Type B pancreatic cell (in vitro differentiated cells): ENCODE results near the gene GRK5. TPM values are rescaled to one million over a fixed set of nuclear protein-coding genes. Genes with fewer than 3 reads are reported as not detected.

ENCODE experiments used
- DNase-seq: peaks from one replicate; pipeline ENCODE4 v3.0.0; 2021; ENCODE audit warnings: mixed read lengths; ENCODE audit not compliant: unreplicated experiment; ENCODE audit errors: extremely low spot score
- H3K27ac Mint-ChIP-seq: 2 replicates; pipeline ENCODE4 v1.8.0; 2021; ENCODE audit warnings: mild to moderate bottlenecking, mixed read lengths
- H3K27me3 Mint-ChIP-seq: 2 replicates; pipeline ENCODE4 v1.8.0; 2021; ENCODE audit warnings: mixed read lengths
- H3K36me3 Mint-ChIP-seq: 2 replicates; pipeline ENCODE4 v1.8.0; 2021; ENCODE audit warnings: mixed read lengths
- H3K4me1 Mint-ChIP-seq: one replicate; pipeline ENCODE4 v1.8.0; 2021; ENCODE audit warnings: mixed read lengths; ENCODE audit not compliant: unreplicated experiment
- H3K4me3 Mint-ChIP-seq: 2 replicates; pipeline ENCODE4 v1.8.0; 2021; ENCODE audit warnings: mild to moderate bottlenecking, mixed read lengths
- H3K9me3 Mint-ChIP-seq: 2 replicates; pipeline ENCODE4 v1.8.0; 2021; ENCODE audit warnings: mixed read lengths
- CTCF ChIP-seq: fragments of 200-600 bp; sonication (generic); conservative IDR thresholded peaks from 2 replicates; pipeline ENCODE4 v1.5.0; 2021; ENCODE audit warnings: antibody characterized with exemption, mild to moderate bottlenecking
- total RNA-seq: library from RNA; stranded (reverse); gene quantifications from 2 replicates; pipeline ENCODE4 v1.2.1, GENCODE V29; 2021; ENCODE audit warnings: low replicate concordance

Gene GRK5
- total RNA-seq, 1 donor from 2014 or later = 24.8 TPM

- H3K4me3 Mint-ChIP-seq = peak overlapping the region; percentile 53
- DNase-seq = no peak
- no peak for TF ChIP-seq CTCF
- H3K36me3 Mint-ChIP-seq = no peaks in the 10 kb centered on the region
- H3K27me3 Mint-ChIP-seq = peaks cover 7% of the 10 kb centered on the region
- peaks cover 52% of the 10 kb centered on the region for H3K4me1 Mint-ChIP-seq
- H3K9me3 Mint-ChIP-seq = no peaks in the 10 kb centered on the region
- H3K27ac Mint-ChIP-seq = peak overlapping the region; percentile 88
These were observed 205.7 kb downstream of the GRK5 start for GRCh38 chr10:119413093-119413453.

DNA sequence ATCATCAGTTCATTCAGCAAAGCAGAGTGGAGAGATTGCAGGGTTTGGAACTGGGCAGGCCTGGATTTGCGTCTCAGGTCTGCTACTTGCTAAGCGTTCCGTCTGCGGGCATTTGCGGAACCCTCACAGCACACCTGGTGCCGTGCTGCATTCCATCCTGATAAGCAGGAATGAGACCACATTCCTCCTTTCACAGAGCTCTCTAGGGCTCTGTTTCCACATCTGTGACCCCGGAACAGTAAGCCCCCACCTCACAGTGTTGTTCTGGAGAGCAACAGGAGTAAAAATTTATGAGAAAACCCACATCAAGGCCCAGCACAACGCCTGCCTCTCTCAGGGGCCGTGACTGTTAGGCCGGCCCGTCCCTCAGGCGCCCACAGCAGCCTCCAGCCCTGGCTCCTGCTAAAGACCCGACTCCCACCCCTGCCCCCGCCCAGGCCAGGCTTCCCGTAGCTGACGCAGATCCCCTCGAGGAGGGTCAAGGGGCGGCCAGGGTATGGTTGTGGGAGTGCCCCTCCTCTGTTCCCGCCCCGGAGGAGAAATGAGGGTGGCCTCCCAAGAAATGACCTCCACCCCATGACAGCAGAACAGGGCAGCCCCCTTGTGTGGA, 206.2 kb downstream of the GRK5 start:
- no peak for DNase-seq
- H3K4me1 Mint-ChIP-seq = peaks cover 49% of the 10 kb centered on the region
- peak overlapping the region; percentile 79 for H3K4me3 Mint-ChIP-seq
- TF ChIP-seq CTCF = no peak
- no peaks in the 10 kb centered on the region for H3K36me3 Mint-ChIP-seq
- H3K27me3 Mint-ChIP-seq = peaks cover 7% of the 10 kb centered on the region
- H3K9me3 Mint-ChIP-seq = no peaks in the 10 kb centered on the region
- H3K27ac Mint-ChIP-seq = peak overlapping the region; percentile 88

- Mint-ChIP-seq H3K27ac (peak overlapping the region; percentile 88), H3K4me3 (peak overlapping the region; percentile 79), H3K27me3 (peaks cover 7% of the 10 kb centered on the region), H3K4me1 (peaks cover 43% of the 10 kb centered on the region), H3K9me3 (no peaks in the 10 kb centered on the region), H3K36me3 (no peaks in the 10 kb centered on the region)
- no peak for DNase-seq
- TF ChIP-seq CTCF = no peak
These were observed 206.8 kb downstream of the GRK5 start for GRCh38 chr10:119414081-119414611.

DNA sequence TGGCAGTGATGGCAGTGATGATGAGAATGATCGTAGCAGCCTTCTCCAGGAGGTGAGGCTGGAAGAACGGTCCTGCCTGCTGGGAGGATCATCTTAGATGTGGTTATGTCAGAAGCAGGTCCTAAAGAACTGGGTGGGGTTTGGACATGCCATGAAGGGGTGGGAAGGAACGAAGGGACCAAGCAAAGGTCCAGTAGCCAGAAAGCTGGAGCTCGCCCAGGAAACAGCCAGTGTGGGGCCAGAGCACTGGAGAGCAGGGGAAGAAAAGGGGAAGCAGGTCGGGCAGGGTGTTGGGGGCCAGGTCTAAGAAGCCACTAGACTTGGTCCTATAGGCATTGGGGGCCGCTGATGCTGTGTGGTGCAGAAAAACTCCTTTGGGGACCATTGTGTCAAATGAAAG, 207.8 kb downstream of the GRK5 start:
- TF ChIP-seq CTCF = no peak
- no peak for DNase-seq
- H3K9me3 Mint-ChIP-seq = no peaks in the 10 kb centered on the region
- H3K27me3 Mint-ChIP-seq = peaks cover 7% of the 10 kb centered on the region
- peaks cover 36% of the 10 kb centered on the region for H3K4me1 Mint-ChIP-seq
- H3K4me3 Mint-ChIP-seq = peak overlapping the region; percentile 20
- H3K36me3 Mint-ChIP-seq = no peaks in the 10 kb centered on the region
- H3K27ac Mint-ChIP-seq = no peak overlapping the region

DNA sequence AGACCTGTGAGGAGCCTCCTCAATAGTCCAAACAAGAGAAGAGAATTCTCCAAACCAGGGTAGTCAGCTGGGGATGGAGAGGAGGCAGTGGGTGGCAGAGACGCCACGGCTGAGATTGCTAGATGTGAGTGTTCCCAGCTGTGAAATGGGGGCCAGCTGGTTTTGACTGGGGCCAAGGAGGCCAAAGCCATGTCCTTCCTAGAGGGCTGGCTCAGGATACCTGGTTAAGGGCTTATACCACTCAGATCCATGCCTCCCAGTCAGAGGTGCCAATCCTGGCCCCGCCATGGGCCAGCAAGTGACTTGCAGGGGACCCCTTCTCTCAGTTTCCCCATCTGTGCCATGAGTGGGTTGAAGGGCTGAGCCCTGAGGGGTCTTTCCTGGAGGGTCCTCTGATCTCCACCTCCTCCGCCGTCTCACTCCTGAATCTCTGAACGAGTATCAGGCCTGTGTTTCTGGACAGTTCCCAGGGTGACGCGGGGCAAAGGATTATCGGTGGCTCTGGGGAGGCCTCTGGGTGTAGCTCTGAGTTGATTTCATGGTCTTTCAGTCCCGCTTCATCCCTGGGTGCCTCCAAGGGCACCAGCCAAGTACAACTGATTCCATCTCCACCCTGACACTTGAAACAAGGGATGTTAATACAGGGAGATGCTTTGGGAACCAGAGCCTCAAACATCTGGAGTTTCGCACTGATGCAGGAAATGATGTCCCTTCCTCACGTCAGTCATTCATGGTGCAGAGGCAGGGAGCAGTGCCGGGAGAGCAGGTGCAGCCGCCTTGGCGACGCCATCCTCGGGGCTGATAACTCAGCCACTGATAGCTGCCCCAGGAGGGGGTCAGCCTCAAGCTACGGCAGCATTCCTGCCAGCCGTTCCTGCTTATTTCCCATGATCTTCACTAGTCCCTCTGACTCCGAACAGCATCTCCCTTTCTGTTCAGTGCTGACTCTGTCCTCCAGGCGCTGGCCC, 208.4 kb downstream of the GRK5 start:
- Mint-ChIP-seq H3K9me3 (no peaks in the 10 kb centered on the region), H3K4me1 (peaks cover 30% of the 10 kb centered on the region), H3K4me3 (no peak overlapping the region), H3K27ac (no peak overlapping the region), H3K27me3 (peaks cover 7% of the 10 kb centered on the region), H3K36me3 (no peaks in the 10 kb centered on the region)
- TF ChIP-seq CTCF = no peak
- DNase-seq = no peak
